ENCODE data around the gene NR2E3. TPM values are rescaled to one million over a fixed set of nuclear protein-coding genes. Genes with fewer than 3 reads are reported as not detected.

Gene NR2E3
- total RNA-seq, 1 donor from 2014 or later, result not detected

DNA sequence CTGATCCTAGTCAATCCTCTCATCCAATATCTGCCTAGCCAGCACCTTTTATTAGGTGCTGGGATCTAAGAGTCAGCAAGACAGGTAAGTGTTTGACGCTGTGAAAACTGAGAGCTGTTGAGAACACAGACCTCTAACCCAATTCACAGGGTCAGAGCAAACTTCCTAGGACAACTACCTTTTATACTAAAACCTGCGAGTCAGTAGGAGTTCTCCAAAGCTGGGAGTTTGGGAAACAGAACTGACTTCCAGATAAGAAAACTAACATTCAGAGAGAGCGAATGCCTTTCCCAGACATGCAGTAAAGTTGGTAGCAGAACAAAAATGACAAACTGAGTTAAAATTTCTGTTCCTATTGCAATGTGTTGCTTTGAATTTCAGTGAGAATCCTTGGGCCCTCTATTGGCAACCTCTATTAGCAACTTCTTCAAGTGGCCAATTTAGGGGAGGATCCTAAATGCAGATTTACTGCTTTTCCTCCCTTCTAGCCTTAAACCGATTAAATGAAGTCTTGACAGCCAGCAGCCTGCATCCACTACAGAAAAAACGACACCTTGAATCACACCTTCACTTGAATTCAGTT is 11.3 kb downstream of the NR2E3 start:
- TF ChIP-seq EZH2 (IDR thresholded peaks at IDR 0.05; ENCODE audit: insufficient read depth, low read length), result no peak
- TF ChIP-seq, protein P1, sequence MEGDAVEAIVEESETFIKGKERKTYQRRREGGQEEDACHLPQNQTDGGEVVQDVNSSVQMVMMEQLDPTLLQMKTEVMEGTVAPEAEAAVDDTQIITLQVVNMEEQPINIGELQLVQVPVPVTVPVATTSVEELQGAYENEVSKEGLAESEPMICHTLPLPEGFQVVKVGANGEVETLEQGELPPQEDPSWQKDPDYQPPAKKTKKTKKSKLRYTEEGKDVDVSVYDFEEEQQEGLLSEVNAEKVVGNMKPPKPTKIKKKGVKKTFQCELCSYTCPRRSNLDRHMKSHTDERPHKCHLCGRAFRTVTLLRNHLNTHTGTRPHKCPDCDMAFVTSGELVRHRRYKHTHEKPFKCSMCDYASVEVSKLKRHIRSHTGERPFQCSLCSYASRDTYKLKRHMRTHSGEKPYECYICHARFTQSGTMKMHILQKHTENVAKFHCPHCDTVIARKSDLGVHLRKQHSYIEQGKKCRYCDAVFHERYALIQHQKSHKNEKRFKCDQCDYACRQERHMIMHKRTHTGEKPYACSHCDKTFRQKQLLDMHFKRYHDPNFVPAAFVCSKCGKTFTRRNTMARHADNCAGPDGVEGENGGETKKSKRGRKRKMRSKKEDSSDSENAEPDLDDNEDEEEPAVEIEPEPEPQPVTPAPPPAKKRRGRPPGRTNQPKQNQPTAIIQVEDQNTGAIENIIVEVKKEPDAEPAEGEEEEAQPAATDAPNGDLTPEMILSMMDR (IDR thresholded peaks at IDR 0.05; ENCODE audit: insufficient read depth, low read depth, low read length), result no peak
- Histone ChIP-seq H3K79me2 (ENCODE audit: insufficient read depth, low read length) (no peaks in the 10 kb centered on the region), H3K36me3 (ENCODE audit: insufficient read depth, low read length) (peaks cover 5% of the 10 kb centered on the region), H3K27ac (ENCODE audit: low read depth, low read length) (no peak overlapping the region), H3K9me3 (ENCODE audit: insufficient read depth, low read depth, low read length) (peaks cover 28% of the 10 kb centered on the region), H4K20me1 (ENCODE audit: insufficient read depth, low read length) (no peaks in the 10 kb centered on the region), H3K4me2 (ENCODE audit: low read length) (no peak overlapping the region), H3K27me3 (ENCODE audit: insufficient read depth, low read length) (no peaks in the 10 kb centered on the region), H3K4me3 (ENCODE audit: insufficient read depth, low read depth, low read length) (no peak overlapping the region), H2AFZ (ENCODE audit: low read depth, low read length) (no peak overlapping the region), H3K9ac (ENCODE audit: low read length) (no peak overlapping the region), H3K4me1 (ENCODE audit: insufficient read depth, low read length) (no peaks in the 10 kb centered on the region)
- DNase-seq (ENCODE audit: low read depth) (no peak), FAIRE-seq (no peak)
- Mint-ChIP-seq H3K9me3 (ENCODE audit: unreplicated experiment) (peaks cover 49% of the 10 kb centered on the region), H3K36me3 (ENCODE audit: low read depth, unreplicated experiment) (peaks cover 47% of the 10 kb centered on the region), H3K27me3 (ENCODE audit: low read depth, unreplicated experiment) (no peaks in the 10 kb centered on the region), H3K4me1 (ENCODE audit: low read depth, unreplicated experiment) (no peaks in the 10 kb centered on the region), H3K4me3 (ENCODE audit: unreplicated experiment) (no peak overlapping the region), H3K27ac (ENCODE audit: unreplicated experiment) (no peak overlapping the region)

DNA sequence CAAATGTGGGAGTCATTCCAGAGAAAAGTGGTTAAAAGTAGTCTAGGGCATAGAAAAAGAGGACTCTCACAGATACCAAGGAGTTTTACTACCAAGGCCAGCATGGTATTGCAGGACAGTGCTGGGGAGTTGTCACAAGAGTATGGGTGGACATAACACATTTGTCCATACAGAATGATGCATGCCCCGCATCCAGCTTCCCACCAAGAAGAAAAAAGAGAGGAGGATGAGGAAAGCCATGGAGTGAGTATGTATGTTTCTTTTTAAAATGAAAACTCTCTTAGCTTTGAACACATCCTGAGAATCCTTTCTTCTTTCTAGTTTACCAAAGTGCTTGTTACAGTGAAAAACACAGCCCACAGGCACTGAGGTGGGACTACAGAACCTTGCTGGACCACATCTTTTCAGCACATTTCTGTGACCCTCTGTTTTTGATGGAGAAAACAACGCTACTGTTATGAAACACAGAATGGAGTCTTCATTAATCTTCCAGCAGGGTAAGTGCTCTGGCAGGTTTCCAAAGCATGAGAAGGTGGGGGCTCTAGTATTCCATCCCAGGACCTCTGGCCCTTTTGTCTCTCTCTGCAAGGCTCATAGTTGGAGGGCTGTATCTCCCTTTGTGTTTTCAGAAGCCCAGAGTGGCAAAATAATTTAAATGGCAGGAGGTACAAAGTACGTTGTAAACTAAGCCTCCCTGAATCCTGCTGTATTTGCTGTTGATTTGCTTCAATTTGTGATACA is 12.7 kb downstream of the NR2E3 start:
- Mint-ChIP-seq H3K27me3 (ENCODE audit: low read depth, unreplicated experiment) (no peaks in the 10 kb centered on the region), H3K4me1 (ENCODE audit: low read depth, unreplicated experiment) (no peaks in the 10 kb centered on the region), H3K4me3 (ENCODE audit: unreplicated experiment) (no peak overlapping the region), H3K9me3 (ENCODE audit: unreplicated experiment) (peaks cover 42% of the 10 kb centered on the region), H3K36me3 (ENCODE audit: low read depth, unreplicated experiment) (peaks cover 53% of the 10 kb centered on the region), H3K27ac (ENCODE audit: unreplicated experiment) (no peak overlapping the region)
- Histone ChIP-seq H3K4me1 (ENCODE audit: insufficient read depth, low read length) (no peaks in the 10 kb centered on the region), H4K20me1 (ENCODE audit: insufficient read depth, low read length) (no peaks in the 10 kb centered on the region), H3K4me2 (ENCODE audit: low read length) (no peak overlapping the region), H3K27me3 (ENCODE audit: insufficient read depth, low read length) (no peaks in the 10 kb centered on the region), H3K36me3 (ENCODE audit: insufficient read depth, low read length) (peaks cover 7% of the 10 kb centered on the region), H3K9ac (ENCODE audit: low read length) (no peak overlapping the region), H2AFZ (ENCODE audit: low read depth, low read length) (no peak overlapping the region), H3K27ac (ENCODE audit: low read depth, low read length) (no peak overlapping the region), H3K9me3 (ENCODE audit: insufficient read depth, low read depth, low read length) (peaks cover 28% of the 10 kb centered on the region), H3K4me3 (ENCODE audit: insufficient read depth, low read depth, low read length) (no peak overlapping the region), H3K79me2 (ENCODE audit: insufficient read depth, low read length) (no peaks in the 10 kb centered on the region)
- DNase-seq (ENCODE audit: low read depth), result no peak
- FAIRE-seq, result no peak
- no peak for TF ChIP-seq EZH2 (IDR thresholded peaks at IDR 0.05; ENCODE audit: insufficient read depth, low read length)
- TF ChIP-seq, protein P1 (IDR thresholded peaks at IDR 0.05; ENCODE audit: insufficient read depth, low read depth, low read length), result no peak

DNA sequence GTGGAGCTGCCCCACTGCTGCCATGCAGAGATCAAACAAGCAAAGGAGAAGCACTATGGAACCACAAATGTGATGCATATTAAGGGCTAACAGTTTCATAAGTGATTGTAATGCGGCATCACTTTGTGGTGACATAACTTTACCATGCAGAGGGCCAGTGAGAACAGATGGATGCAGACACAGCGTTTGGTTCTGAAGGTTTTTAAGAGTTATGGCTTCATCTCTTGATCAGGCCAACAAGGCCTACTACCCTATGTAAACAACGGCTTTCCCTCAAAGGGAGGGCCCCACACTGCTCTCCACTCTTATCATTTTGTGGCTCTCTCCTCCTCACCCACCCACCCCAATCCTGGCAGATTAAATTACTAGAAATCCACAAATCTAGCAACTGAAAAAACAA is 13.4 kb downstream of the NR2E3 start:
- Mint-ChIP-seq H3K9me3 (ENCODE audit: unreplicated experiment) (peaks cover 35% of the 10 kb centered on the region), H3K36me3 (ENCODE audit: low read depth, unreplicated experiment) (peaks cover 57% of the 10 kb centered on the region), H3K4me1 (ENCODE audit: low read depth, unreplicated experiment) (no peaks in the 10 kb centered on the region), H3K27ac (ENCODE audit: unreplicated experiment) (no peak overlapping the region), H3K4me3 (ENCODE audit: unreplicated experiment) (no peak overlapping the region), H3K27me3 (ENCODE audit: low read depth, unreplicated experiment) (no peaks in the 10 kb centered on the region)
- H3K79me2 ChIP-seq (ENCODE audit: insufficient read depth, low read length), result no peaks in the 10 kb centered on the region
- H3K9me3 ChIP-seq (ENCODE audit: insufficient read depth, low read depth, low read length), result peaks cover 28% of the 10 kb centered on the region
- H3K27me3 ChIP-seq (ENCODE audit: insufficient read depth, low read length), result no peaks in the 10 kb centered on the region
- FAIRE-seq, result no peak
- H3K9ac ChIP-seq (ENCODE audit: low read length), result no peak overlapping the region
- peaks cover 7% of the 10 kb centered on the region for H3K36me3 ChIP-seq (ENCODE audit: insufficient read depth, low read length)
- H3K4me3 ChIP-seq (ENCODE audit: insufficient read depth, low read depth, low read length), result no peak overlapping the region
- no peak for DNase-seq (ENCODE audit: low read depth)
- TF ChIP-seq EZH2 (IDR thresholded peaks at IDR 0.05; ENCODE audit: insufficient read depth, low read length), result no peak
- TF ChIP-seq, protein P1 (IDR thresholded peaks at IDR 0.05; ENCODE audit: insufficient read depth, low read depth, low read length), result no peak
- H2AFZ ChIP-seq (ENCODE audit: low read depth, low read length), result no peak overlapping the region
- no peaks in the 10 kb centered on the region for H3K4me1 ChIP-seq (ENCODE audit: insufficient read depth, low read length)
- no peak overlapping the region for H3K27ac ChIP-seq (ENCODE audit: low read depth, low read length)
- no peak overlapping the region for H3K4me2 ChIP-seq (ENCODE audit: low read length)
- H4K20me1 ChIP-seq (ENCODE audit: insufficient read depth, low read length), result no peaks in the 10 kb centered on the region

Data from astrocyte (in vitro differentiated cells and primary cell).